GM23338 (cell line): ENCODE measurements around the gene DNAJA3. TPM values are rescaled to one million over a fixed set of nuclear protein-coding genes. Genes with fewer than 3 reads are reported as not detected.

Experiments used
- ATAC-seq: fragments of 200-7000 bp; cut with Tn5 transposase; 3 replicates; pipeline ENCODE4 v1.9.1; 2020
- DNase-seq: peaks from one replicate; pipeline ENCODE4 v3.0.0-alpha.2; 2015; ENCODE audit warnings: low spot score
- H2AFZ ChIP-seq: fragments of 200-600 bp; sonication (generic); 2 replicates; pipeline ENCODE4 v1.8.0; 2016; ENCODE audit warnings: antibody characterized with exemption, mild to moderate bottlenecking, moderate library complexity
- H3F3A ChIP-seq: fragments of 200-600 bp; sonication (generic); replicated peaks from 2 replicates; pipeline ENCODE4 v1.8.0; 2017; ENCODE audit warnings: antibody characterized with exemption, mixed run types, low read depth
- H3K27ac ChIP-seq: fragments of 200-600 bp; sonication (generic); 2 replicates; pipeline ENCODE4 v1.6.1; 2016; ENCODE audit warnings: low read depth
- H3K27me3 ChIP-seq: fragments of 200-600 bp; sonication (generic); 2 replicates; pipeline ENCODE4 v1.8.0; 2016; ENCODE audit warnings: mild to moderate bottlenecking, mixed run types, moderate library complexity; ENCODE audit not compliant: insufficient read depth
- H3K36me3 ChIP-seq: fragments of 200-600 bp; sonication (generic); 2 replicates; pipeline ENCODE4 v1.8.0; 2016; ENCODE audit warnings: mild to moderate bottlenecking; ENCODE audit not compliant: insufficient read depth
- H3K4me1 ChIP-seq: fragments of 200-600 bp; sonication (generic); 2 replicates; pipeline ENCODE4 v1.8.0; 2016; ENCODE audit warnings: mild to moderate bottlenecking, moderate library complexity; ENCODE audit not compliant: insufficient read depth
- H3K4me2 ChIP-seq: fragments of 200-600 bp; sonication (generic); 2 replicates; pipeline ENCODE4 v1.7.1; 2017; ENCODE audit warnings: mixed run types
- H3K4me3 ChIP-seq: fragments of 200-600 bp; sonication (generic); 2 replicates; pipeline ENCODE4 v1.6.1; 2016; ENCODE audit warnings: mixed run types
- H3K79me2 ChIP-seq: fragments of 200-600 bp; sonication (generic); replicated peaks from 2 replicates; pipeline ENCODE4 v1.8.0; 2017; ENCODE audit warnings: mild to moderate bottlenecking; ENCODE audit not compliant: insufficient read depth
- H3K9me2 ChIP-seq: fragments of 200-600 bp; sonication (generic); 2 replicates; pipeline ENCODE4 v1.8.0; 2017; ENCODE audit not compliant: insufficient read depth
- H4K20me1 ChIP-seq: fragments of 200-600 bp; sonication (generic); replicated peaks from 2 replicates; pipeline ENCODE4 v1.8.0; 2017; ENCODE audit warnings: mild to moderate bottlenecking; ENCODE audit not compliant: insufficient read depth
- H3K27ac Mint-ChIP-seq: 2 replicates; pipeline ENCODE4 v1.8.0; 2020; ENCODE audit warnings: inconsistent platforms, mild to moderate bottlenecking, moderate library complexity, mixed read lengths
- H3K27me3 Mint-ChIP-seq: 3 replicates; pipeline ENCODE4 v1.8.0; 2022; ENCODE audit warnings: low read depth, mild to moderate bottlenecking, moderate library complexity, mixed read lengths, inconsistent platforms; ENCODE audit not compliant: insufficient read depth, poor library complexity
- H3K36me3 Mint-ChIP-seq: 3 replicates; pipeline ENCODE4 v1.8.0; 2021; ENCODE audit warnings: low read depth, mild to moderate bottlenecking, inconsistent platforms, moderate library complexity, mixed read lengths
- H3K4me1 Mint-ChIP-seq: 3 replicates; pipeline ENCODE4 v1.8.0; 2020; ENCODE audit warnings: mild to moderate bottlenecking, inconsistent platforms, mixed read lengths
- H3K4me3 Mint-ChIP-seq: 3 replicates; pipeline ENCODE4 v1.8.0; 2021; ENCODE audit warnings: moderate library complexity, mild to moderate bottlenecking, inconsistent platforms, mixed read lengths
- H3K9me3 Mint-ChIP-seq: 3 replicates; pipeline ENCODE4 v1.8.0; 2020; ENCODE audit warnings: moderate library complexity, mild to moderate bottlenecking, inconsistent platforms, mixed read lengths
- CREB1 ChIP-seq: fragments of 250-450 bp; sonication (Bioruptor Pico); IDR thresholded peaks from 2 replicates; pipeline ENCODE4 v1.5.0; 2020; ENCODE audit warnings: low read depth, mild to moderate bottlenecking, moderate library complexity
- CTCF ChIP-seq, 2 experiments: fragments of 200-600 bp in 1 of 2; sonication (generic) in 1 of 2; conservative IDR thresholded peaks; 2 replicates each; pipeline versions ENCODE4 v1.5.1 to v1.6.1; 2016 to 2017; ENCODE audit warnings: antibody characterized with exemption in 2 of 2, low read depth in 2 of 2, mild to moderate bottlenecking in 2 of 2, moderate library complexity in 1 of 2
- ETS1 ChIP-seq: IDR thresholded peaks from 2 replicates; pipeline ENCODE4 v1.6.1; 2016; ENCODE audit warnings: antibody characterized with exemption
- EZH2 ChIP-seq: fragments of 200-600 bp; sonication (generic); IDR thresholded peaks from one replicate; pipeline ENCODE4 v1.8.0; 2017; ENCODE audit warnings: antibody characterized with exemption, mild to moderate bottlenecking, low read depth; ENCODE audit not compliant: unreplicated experiment
- EZH2phosphoT487 ChIP-seq: fragments of 200-600 bp; sonication (generic); IDR thresholded peaks from one replicate; pipeline ENCODE4 v1.8.1; 2018; ENCODE audit warnings: antibody characterized with exemption; ENCODE audit not compliant: unreplicated experiment
- JUNB ChIP-seq: IDR thresholded peaks from one replicate; pipeline ENCODE4 v1.6.1; 2016; ENCODE audit warnings: antibody characterized with exemption; ENCODE audit not compliant: unreplicated experiment
- NANOG ChIP-seq: IDR thresholded peaks from 2 replicates; pipeline ENCODE4 v1.6.1; 2016; ENCODE audit warnings: antibody characterized with exemption, borderline replicate concordance
- POLR2AphosphoS5 ChIP-seq: IDR thresholded peaks from 2 replicates; pipeline ENCODE4 v1.6.1; 2016; ENCODE audit warnings: antibody characterized with exemption, low read depth
- REST ChIP-seq: IDR thresholded peaks from one replicate; pipeline ENCODE4 v1.6.1; 2018; ENCODE audit warnings: antibody characterized with exemption; ENCODE audit not compliant: unreplicated experiment
- STAT1 ChIP-seq: IDR thresholded peaks from one replicate; pipeline ENCODE4 v1.6.1; 2016; ENCODE audit warnings: antibody characterized with exemption; ENCODE audit not compliant: unreplicated experiment
- ZNF114 ChIP-seq: fragments of 250-450 bp; sonication (Bioruptor Pico); IDR thresholded peaks from 2 replicates; pipeline ENCODE4 v1.5.0; 2020; ENCODE audit warnings: mild to moderate bottlenecking, moderate library complexity
- ZNF331 ChIP-seq: fragments of 250-450 bp; sonication (Bioruptor Pico); IDR thresholded peaks from 2 replicates; pipeline ENCODE4 v1.5.0; 2020; ENCODE audit warnings: low read depth, mild to moderate bottlenecking, moderate library complexity
- ZNF462 ChIP-seq: fragments of 250-450 bp; sonication (Bioruptor Pico); IDR thresholded peaks from 2 replicates; pipeline ENCODE4 v1.5.0; 2020; ENCODE audit warnings: mild to moderate bottlenecking, moderate library complexity
- polyA plus RNA-seq: library from polyadenylated mRNA; unstranded; fragments of >200 nt; fragmentation: Nextera tagmentation; extraction: Ambion mirVana; gene quantifications from 2 replicates; pipeline ENCODE4 v1.2.1, GENCODE V29; 2016
- total RNA-seq: library from RNA; depleted of rRNA; stranded (reverse); fragments of >200 nt; shearing (Covaris generic); gene quantifications from 2 replicates; pipeline ENCODE4 v1.2.3, GENCODE V29; 2014

The DNAJA3 gene
- total and polyA plus RNA-seq, 2 experiments from 2014 or later = 56.3 to 75.5 TPM

- Mint-ChIP-seq H3K4me3 (no peak overlapping the region), H3K36me3 (no peaks in the 10 kb centered on the region; the same call in 2 of the 3 replicates), H3K4me1 (peaks cover 9% of the 10 kb centered on the region; the same call in 2 of the 3 replicates), H3K9me3 (no peaks in the 10 kb centered on the region), H3K27ac (no peak overlapping the region), H3K27me3 (peaks cover 7% of the 10 kb centered on the region)
- Histone ChIP-seq H3K27me3 (no peaks in the 10 kb centered on the region), H3K9me2 (no peaks in the 10 kb centered on the region), H3K79me2 (no peaks in the 10 kb centered on the region), H3K36me3 (no peaks in the 10 kb centered on the region), H3K27ac (no peak overlapping the region), H4K20me1 (no peaks in the 10 kb centered on the region), H3F3A (no peaks in the 10 kb centered on the region), H3K4me3 (no peak overlapping the region), H3K4me2 (no peak overlapping the region), H2AFZ (no peak overlapping the region), H3K4me1 (no peaks in the 10 kb centered on the region)
- DNase-seq (no peak), ATAC-seq (no peak)
- no peak for TF ChIP-seq JUNB
- TF ChIP-seq ZNF114 (CRISPR knock-in tag) = no peak
- TF ChIP-seq POLR2AphosphoS5 = no peak
- no peak for TF ChIP-seq EZH2
- no peak for TF ChIP-seq ETS1
- TF ChIP-seq STAT1 = no peak
- no peak for TF ChIP-seq NANOG
- TF ChIP-seq CREB1 (CRISPR knock-in tag) = no peak
- TF ChIP-seq ZNF462 (CRISPR knock-in tag) = no peak
- no peak for TF ChIP-seq ZNF331
- TF ChIP-seq CTCF (conservative IDR thresholded peaks at IDR 0.05; ENCODE audit: low read depth in 2 of 2) = no peak
- TF ChIP-seq EZH2phosphoT487 = no peak
- no peak for TF ChIP-seq REST
Observed at GRCh38 chr16:4399001-4399730, 26.5 kb upstream of the DNAJA3 start.
